ENCODE measurements around the gene VAMP7. TPM values are rescaled to one million over a fixed set of nuclear protein-coding genes. Genes with fewer than 3 reads are reported as not detected.
A peak's percentile ranks its signal among the peaks of the same experiment; 100 is the strongest.
"Not testable (repeated sequence)": the region's sequence is repeated elsewhere in the genome, so short reads cannot be mapped to it uniquely, and the experiment has no call there.

Gene VAMP7
- total and polyA plus RNA-seq, 2 of the 13 experiments (the other 11 are each of a cell fraction or from before 2014, with no cell fraction given), result 13.4 to 20.7 TPM

DNA sequence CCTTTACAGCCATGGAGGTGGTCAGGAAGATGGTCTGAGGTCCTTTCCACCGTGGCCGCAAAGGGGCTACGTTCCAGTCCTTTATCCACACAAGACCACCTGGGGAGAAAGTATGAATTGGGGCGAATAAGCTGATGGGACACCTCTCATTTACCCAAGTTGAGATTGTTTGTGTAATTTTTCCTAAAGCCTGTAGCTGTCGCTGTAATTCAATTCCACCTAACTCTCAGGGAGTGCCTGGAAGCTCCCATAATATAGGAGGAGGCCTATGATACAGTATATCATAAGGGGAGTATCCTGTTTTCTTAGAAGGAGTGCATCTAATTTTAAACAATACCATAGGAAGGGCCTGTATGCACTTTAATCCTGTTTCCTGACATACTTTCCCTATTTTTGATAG, 90.5 kb downstream of the VAMP7 start:
- in situ Hi-C loops (cut with HindIII; ENCODE audit: extremely low pct_ligation_motif_present, low pct_unique_long_range_greater_than_20kb); H3K4me2 ChIP-seq (ENCODE audit: low read depth, low read length); H3K27me3 ChIP-seq (ENCODE audit: control insufficient read depth in 1 of 2, insufficient read depth in 2 of 2, low read length in 2 of 2); DNase-seq (ENCODE audit: low spot score); CTCF ChIA-PET (ENCODE audit: low intra/inter-chr PET ratio, low total read pairs); H3K9ac ChIP-seq (ENCODE audit: insufficient read depth, low read depth, low read length); FAIRE-seq; BruUV-seq (replicated peaks); H3K4me1 ChIP-seq (ENCODE audit: insufficient read depth, low read length); ATAC-seq; POLR2A ChIA-PET; H2AFZ ChIP-seq (ENCODE audit: low read length); H3K36me3 ChIP-seq (replicated peaks in 1 of 2; ENCODE audit: control insufficient read depth in 1 of 2, insufficient read depth in 2 of 2, low read length in 2 of 2); intact Hi-C loops (cut with micrococcal nuclease; ENCODE audit: unreplicated experiment); H3K4me3 ChIP-seq (replicated peaks in 1 of 3; ENCODE audit: insufficient read depth in 1 of 3, low read depth in 2 of 3, low read length in 3 of 3); H3K79me2 ChIP-seq (ENCODE audit: insufficient read depth, low read length); H4K20me1 ChIP-seq (ENCODE audit: insufficient read depth, low read length); H3K27ac ChIP-seq (ENCODE audit: extremely low read length, insufficient read depth, low read length): not testable (repeated sequence)
- H3K9me3 ChIP-seq (ENCODE audit: low read length), result peaks cover 34% of the 10 kb centered on the region
- TF ChIP-seq, protein P1, sequence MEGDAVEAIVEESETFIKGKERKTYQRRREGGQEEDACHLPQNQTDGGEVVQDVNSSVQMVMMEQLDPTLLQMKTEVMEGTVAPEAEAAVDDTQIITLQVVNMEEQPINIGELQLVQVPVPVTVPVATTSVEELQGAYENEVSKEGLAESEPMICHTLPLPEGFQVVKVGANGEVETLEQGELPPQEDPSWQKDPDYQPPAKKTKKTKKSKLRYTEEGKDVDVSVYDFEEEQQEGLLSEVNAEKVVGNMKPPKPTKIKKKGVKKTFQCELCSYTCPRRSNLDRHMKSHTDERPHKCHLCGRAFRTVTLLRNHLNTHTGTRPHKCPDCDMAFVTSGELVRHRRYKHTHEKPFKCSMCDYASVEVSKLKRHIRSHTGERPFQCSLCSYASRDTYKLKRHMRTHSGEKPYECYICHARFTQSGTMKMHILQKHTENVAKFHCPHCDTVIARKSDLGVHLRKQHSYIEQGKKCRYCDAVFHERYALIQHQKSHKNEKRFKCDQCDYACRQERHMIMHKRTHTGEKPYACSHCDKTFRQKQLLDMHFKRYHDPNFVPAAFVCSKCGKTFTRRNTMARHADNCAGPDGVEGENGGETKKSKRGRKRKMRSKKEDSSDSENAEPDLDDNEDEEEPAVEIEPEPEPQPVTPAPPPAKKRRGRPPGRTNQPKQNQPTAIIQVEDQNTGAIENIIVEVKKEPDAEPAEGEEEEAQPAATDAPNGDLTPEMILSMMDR (CRISPR knock-in tag; IDR thresholded peaks at IDR 0.05), result peak; percentile 35; the same call in 1 of the 2 replicates
- WGBS (ENCODE audit: low lambda C conversion rate), result 0% methylated on average over 2 of the region's 5 CpGs

DNA sequence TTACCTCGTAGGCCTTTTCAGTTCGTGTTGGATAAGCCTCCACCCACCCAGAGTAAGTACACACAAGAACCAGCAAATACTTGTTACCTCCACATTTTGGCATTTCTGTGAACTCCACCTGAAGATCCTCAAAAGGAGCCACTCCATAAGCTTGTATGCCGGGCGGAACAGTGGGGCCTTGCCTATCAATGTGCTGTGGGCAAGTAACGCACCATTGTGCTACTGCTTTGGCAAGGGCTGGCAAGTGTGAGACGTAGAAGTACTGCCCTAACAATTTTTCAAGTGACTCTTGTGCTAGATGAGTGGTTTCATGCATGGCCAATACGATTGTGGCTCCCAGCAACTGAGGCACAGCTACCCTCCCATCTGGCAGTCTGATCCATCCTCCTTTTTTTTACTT, 91.1 kb downstream of the VAMP7 start:
- ATAC-seq; DNase-seq (ENCODE audit: low spot score); FAIRE-seq; POLR2A ChIA-PET; H3K4me2 ChIP-seq (ENCODE audit: low read depth, low read length); H3K27ac ChIP-seq (ENCODE audit: extremely low read length, insufficient read depth, low read length); H3K9ac ChIP-seq (ENCODE audit: insufficient read depth, low read depth, low read length); H3K4me3 ChIP-seq (replicated peaks in 1 of 3; ENCODE audit: insufficient read depth in 1 of 3, low read depth in 2 of 3, low read length in 3 of 3); H2AFZ ChIP-seq (ENCODE audit: low read length); H4K20me1 ChIP-seq (ENCODE audit: insufficient read depth, low read length); H3K79me2 ChIP-seq (ENCODE audit: insufficient read depth, low read length); CTCF ChIA-PET (ENCODE audit: low intra/inter-chr PET ratio, low total read pairs); BruUV-seq (replicated peaks); intact Hi-C loops (cut with micrococcal nuclease; ENCODE audit: unreplicated experiment); H3K36me3 ChIP-seq (replicated peaks in 1 of 2; ENCODE audit: control insufficient read depth in 1 of 2, insufficient read depth in 2 of 2, low read length in 2 of 2); in situ Hi-C loops (cut with HindIII; ENCODE audit: extremely low pct_ligation_motif_present, low pct_unique_long_range_greater_than_20kb); H3K27me3 ChIP-seq (ENCODE audit: control insufficient read depth in 1 of 2, insufficient read depth in 2 of 2, low read length in 2 of 2); H3K4me1 ChIP-seq (ENCODE audit: insufficient read depth, low read length): not testable (repeated sequence)
- peaks cover 34% of the 10 kb centered on the region; the same call in 1 of the 2 replicates for H3K9me3 ChIP-seq (ENCODE audit: low read length)
- WGBS (ENCODE audit: low lambda C conversion rate), result 36% methylated on average over 7 of the region's 7 CpGs
